Choroid plexus epithelial cell (primary cell): ENCODE measurements around the gene F8.

ENCODE experiments used
- DNase-seq: peaks from one replicate; pipeline ENCODE4 v3.0.0-alpha.2; 2010; ENCODE audit warnings: low read depth
- H3K4me3 ChIP-seq: 2 replicates; pipeline ENCODE4 v1.5.1; 2011; ENCODE audit warnings: low read depth, mild to moderate bottlenecking, control low read depth, low read length, moderate library complexity
- TF ChIP-seq, protein P1 (sequence below): conservative IDR thresholded peaks from 2 replicates; pipeline ENCODE4 v1.5.1; 2011; ENCODE audit warnings: low read depth, mild to moderate bottlenecking, control low read depth, inconsistent platforms, low read length, moderate library complexity

The F8 gene

DNA sequence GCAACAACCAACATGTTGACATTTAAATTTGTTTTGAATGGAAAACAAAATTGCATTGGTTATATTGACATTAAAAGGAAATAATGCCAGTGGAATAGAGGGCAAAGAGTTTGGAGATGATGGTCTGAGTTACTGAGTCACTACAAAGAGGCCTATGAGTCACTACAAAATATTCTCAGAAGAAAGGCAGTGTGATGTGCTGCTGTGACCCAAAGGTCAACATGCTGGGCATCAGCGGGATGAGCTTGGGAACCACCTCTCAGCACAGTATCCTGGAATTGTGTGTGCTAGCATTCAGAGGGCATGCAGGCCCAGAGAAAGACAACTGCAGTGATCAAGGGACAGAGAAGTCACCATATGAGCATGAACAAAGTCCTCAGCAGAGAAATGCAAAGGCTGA is 45.6 kb upstream of the F8 start:
- TF ChIP-seq, protein P1, sequence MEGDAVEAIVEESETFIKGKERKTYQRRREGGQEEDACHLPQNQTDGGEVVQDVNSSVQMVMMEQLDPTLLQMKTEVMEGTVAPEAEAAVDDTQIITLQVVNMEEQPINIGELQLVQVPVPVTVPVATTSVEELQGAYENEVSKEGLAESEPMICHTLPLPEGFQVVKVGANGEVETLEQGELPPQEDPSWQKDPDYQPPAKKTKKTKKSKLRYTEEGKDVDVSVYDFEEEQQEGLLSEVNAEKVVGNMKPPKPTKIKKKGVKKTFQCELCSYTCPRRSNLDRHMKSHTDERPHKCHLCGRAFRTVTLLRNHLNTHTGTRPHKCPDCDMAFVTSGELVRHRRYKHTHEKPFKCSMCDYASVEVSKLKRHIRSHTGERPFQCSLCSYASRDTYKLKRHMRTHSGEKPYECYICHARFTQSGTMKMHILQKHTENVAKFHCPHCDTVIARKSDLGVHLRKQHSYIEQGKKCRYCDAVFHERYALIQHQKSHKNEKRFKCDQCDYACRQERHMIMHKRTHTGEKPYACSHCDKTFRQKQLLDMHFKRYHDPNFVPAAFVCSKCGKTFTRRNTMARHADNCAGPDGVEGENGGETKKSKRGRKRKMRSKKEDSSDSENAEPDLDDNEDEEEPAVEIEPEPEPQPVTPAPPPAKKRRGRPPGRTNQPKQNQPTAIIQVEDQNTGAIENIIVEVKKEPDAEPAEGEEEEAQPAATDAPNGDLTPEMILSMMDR, result no peak
- DNase-seq, result peak; percentile 63
- H3K4me3 ChIP-seq, result no peak overlapping the region

DNA sequence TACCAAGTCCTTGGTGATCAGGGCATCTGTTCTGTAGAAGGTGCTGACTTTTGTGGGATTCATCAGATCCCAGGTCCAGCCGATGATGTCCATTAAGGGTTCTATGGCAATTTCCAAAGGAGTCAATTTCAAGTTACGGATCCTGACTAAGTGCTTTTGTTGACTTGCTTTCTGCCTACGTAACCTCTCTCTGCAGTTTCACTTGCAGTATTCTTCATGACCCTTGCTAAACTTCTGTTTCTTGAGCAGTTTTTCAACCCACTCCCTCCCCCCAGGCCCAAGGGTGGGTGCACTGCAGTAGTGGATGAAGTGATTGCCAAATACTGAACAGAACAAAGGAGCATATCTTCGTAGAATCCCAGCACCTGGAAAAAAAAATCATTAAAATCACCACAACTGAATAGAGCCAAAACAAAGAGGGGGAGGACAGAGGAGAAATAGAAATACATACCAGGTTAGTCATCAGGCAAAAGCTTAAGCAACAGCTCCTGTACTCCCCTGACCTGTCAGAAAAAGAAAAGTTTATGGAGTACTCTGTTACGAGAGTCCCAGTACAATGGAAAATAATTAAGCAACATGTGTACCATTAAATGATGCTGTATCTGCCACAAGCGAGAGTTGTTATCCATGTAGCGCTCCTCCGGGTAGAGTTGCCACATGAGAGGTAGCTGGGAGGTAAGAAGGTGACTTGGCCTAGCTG is 42.7 kb upstream of the F8 start:
- H3K4me3 ChIP-seq, result peak overlapping the region; percentile 28
- TF ChIP-seq, protein P1, result no peak
- DNase-seq, result peak; percentile 72

- DNase-seq, result no peak
- TF ChIP-seq, protein P1, result no peak
- H3K4me3 ChIP-seq, result no peak overlapping the region
These were observed 39.2 kb upstream of the F8 start for GRCh38 chrX:155061760-155062159.

DNA sequence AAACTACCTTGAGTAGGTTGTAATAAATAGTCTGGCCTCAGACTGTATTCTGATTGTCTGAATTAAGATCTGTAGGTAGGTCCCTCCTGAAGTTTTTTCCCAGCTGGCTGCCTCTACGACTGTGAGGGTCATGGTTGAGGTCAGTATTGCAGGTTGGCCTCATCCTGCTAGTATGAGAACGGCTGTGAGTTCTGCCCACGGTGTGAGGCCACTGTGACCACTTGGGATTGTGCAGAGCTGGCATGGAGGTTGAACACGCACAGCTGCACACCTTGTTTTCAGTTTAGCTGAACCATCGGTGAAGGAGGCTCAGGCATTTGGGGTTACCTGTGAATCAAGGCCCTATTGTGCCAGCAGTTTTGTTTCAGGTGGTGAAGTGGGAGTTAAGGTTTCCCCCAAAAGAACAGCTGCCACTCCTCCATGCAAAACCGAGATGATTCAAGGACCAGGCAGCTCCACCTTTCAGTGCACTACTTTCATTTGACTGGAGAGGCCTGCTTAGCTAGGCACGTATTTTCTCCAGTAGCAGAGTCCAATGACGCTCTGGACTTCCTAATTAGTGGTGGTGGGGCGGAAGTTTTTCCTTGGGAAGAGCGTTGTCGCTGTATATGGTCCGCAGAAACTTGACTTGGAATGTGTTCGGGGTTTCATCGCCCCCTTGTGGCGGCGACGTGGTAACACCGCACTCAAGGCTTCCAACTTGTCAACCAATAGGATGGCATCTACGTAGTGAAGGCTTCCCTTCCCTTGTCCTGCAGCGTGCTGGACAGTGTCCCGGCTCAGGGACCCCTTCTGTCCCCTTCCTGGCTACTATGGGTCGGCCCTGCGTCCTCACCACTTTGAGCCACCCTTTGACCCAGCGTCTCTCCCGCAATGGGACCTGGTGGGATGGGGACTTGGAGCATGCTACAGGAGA is 34.6 kb upstream of the F8 start:
- DNase-seq, result peak; percentile 78
- H3K4me3 ChIP-seq, result peak overlapping the region; percentile 51
- TF ChIP-seq, protein P1, result peak; percentile 76

DNA sequence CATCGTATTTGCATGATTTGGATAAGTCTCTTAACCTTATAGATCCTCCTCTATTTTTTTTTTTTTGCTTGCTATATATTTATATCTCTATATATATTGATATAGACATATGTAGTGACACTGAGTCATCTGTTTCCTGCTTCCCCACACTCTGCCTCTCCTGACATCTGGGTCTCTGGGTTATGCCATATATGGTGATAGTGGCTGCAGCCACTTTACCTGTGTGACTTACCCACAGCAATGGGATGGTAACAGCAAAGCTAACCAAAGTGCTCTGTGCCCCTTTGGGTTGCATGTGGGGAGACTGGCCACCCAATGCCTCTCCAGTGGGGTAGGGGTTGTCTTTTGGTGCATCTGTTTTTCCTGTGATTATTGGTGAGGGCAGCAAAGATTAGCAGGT is 33.9 kb upstream of the F8 start:
- no peak for DNase-seq
- TF ChIP-seq, protein P1, result no peak
- no peak overlapping the region for H3K4me3 ChIP-seq

GRCh38 chrX:155055494-155055893 is 33.0 kb upstream of the F8 start:
- TF ChIP-seq, protein P1, result no peak
- no peak for DNase-seq
- H3K4me3 ChIP-seq, result no peak overlapping the region

DNA sequence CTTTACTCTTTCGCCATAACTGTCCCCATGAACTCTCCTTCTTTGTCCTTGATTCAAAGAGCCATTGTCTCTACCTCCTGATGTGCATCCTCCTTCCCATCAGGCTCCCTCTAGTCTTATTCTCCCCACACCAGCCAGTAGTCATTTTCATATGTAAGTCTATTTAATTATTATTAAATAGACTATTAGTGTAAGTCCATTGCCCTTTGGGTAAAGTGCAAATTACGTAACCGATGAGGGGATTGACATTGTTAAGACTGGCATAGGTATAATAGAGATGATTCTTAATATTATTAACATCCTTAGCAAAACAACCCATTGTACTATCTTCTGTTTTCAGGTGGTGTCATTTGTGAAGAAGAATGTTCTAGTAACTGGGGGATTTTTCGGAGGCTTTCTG is 31.7 kb upstream of the F8 start:
- DNase-seq, result no peak
- H3K4me3 ChIP-seq, result no peak overlapping the region
- TF ChIP-seq, protein P1, result no peak
